Skin epidermis (tissue), 12 donors: ENCODE measurements around the gene HBP1.
A peak's percentile ranks its signal among the peaks of the same experiment; 100 is the strongest.

Experiments used
- H3K27ac ChIP-seq, 21 experiments: fragments of 200-600 bp; sonication (generic) in 11 of 21; one replicate each; pipeline ENCODE4 v1.5.0; 2020; ENCODE audit warnings: mild to moderate bottlenecking in 3 of 21, inconsistent platforms in 2 of 21, moderate library complexity in 2 of 21
- H3K4me3 ChIP-seq, 7 experiments: fragments of 200-600 bp; sonication (generic) in 2 of 7; one replicate each; pipeline ENCODE4 v1.5.0; 2020; ENCODE audit warnings: inconsistent platforms in 2 of 7, mild to moderate bottlenecking in 2 of 7, moderate library complexity in 1 of 7

HBP1 gene

GRCh38 chr7:107179326-107180164, 10.7 kb downstream of the HBP1 start:
- Histone ChIP-seq H3K27ac (peak overlapping the region in 1 of 21 experiments; percentile 8), H3K4me3 (no peak overlapping the region)

GRCh38 chr7:107180378-107180777, 11.6 kb downstream of the HBP1 start:
- peak overlapping the region in 1 of 21 experiments; percentile 19 for H3K27ac ChIP-seq

GRCh38 chr7:107181172-107181571, 12.4 kb downstream of the HBP1 start:
- H3K4me3 ChIP-seq, result no peak overlapping the region
- H3K27ac ChIP-seq, result peak overlapping the region in 1 of 21 experiments; percentile 14

More at GRCh38 chr7:107180378-107180777, 11.6 kb downstream of the HBP1 start:
- no peak overlapping the region for H3K4me3 ChIP-seq

- Histone ChIP-seq H3K4me3 (no peak overlapping the region), H3K27ac (no peak overlapping the region)
Measured at GRCh38 chr7:107185716-107186115, 16.9 kb downstream of the HBP1 start.

GRCh38 chr7:107186240-107186639, 17.4 kb downstream of the HBP1 start:
- Histone ChIP-seq H3K27ac (no peak overlapping the region), H3K4me3 (no peak overlapping the region)

- H3K27ac ChIP-seq, result no peak overlapping the region
- no peak overlapping the region for H3K4me3 ChIP-seq
Measured at GRCh38 chr7:107187774-107188173, 19.0 kb downstream of the HBP1 start.

GRCh38 chr7:107190090-107190489, 21.3 kb downstream of the HBP1 start:
- Histone ChIP-seq H3K4me3 (no peak overlapping the region), H3K27ac (no peak overlapping the region)

GRCh38 chr7:107194052-107194451, 25.2 kb downstream of the HBP1 start:
- no peak overlapping the region for H3K27ac ChIP-seq
- no peak overlapping the region for H3K4me3 ChIP-seq

GRCh38 chr7:107196834-107197610, 28.2 kb downstream of the HBP1 start:
- Histone ChIP-seq H3K4me3 (no peak overlapping the region), H3K27ac (no peak overlapping the region)

- Histone ChIP-seq H3K4me3 (no peak overlapping the region), H3K27ac (peak overlapping the region in 1 of 21 experiments; percentile 29)
Measured at GRCh38 chr7:107201795-107202450, 33.1 kb downstream of the HBP1 start.

- H3K27ac ChIP-seq, result no peak overlapping the region
- no peak overlapping the region for H3K4me3 ChIP-seq
Measured at GRCh38 chr7:107203607-107204006, 34.8 kb downstream of the HBP1 start.

- Histone ChIP-seq H3K4me3 (no peak overlapping the region), H3K27ac (peak overlapping the region in 1 of 21 experiments; percentile 23)
Measured at GRCh38 chr7:107206136-107206535, 37.3 kb downstream of the HBP1 start.

- H3K4me3 ChIP-seq, result no peak overlapping the region
Measured at GRCh38 chr7:107206706-107207105, 37.9 kb downstream of the HBP1 start.

GRCh38 chr7:107207459-107207858, 38.7 kb downstream of the HBP1 start:
- H3K27ac ChIP-seq, result peak overlapping the region in 3 of 21 experiments; percentile 6 to 38 (median 11)

More at GRCh38 chr7:107206706-107207105, 37.9 kb downstream of the HBP1 start:
- H3K27ac ChIP-seq, result peak overlapping the region in 1 of 21 experiments; percentile 23

GRCh38 chr7:107208024-107208521, 39.3 kb downstream of the HBP1 start:
- Histone ChIP-seq H3K27ac (peak overlapping the region in 4 of 21 experiments; percentile 11 to 38 (median 18)), H3K4me3 (no peak overlapping the region)

More at GRCh38 chr7:107207459-107207858, 38.7 kb downstream of the HBP1 start:
- no peak overlapping the region for H3K4me3 ChIP-seq

- H3K4me3 ChIP-seq, result no peak overlapping the region
- peak overlapping the region in 3 of 21 experiments; percentile 11 to 23 (median 14) for H3K27ac ChIP-seq
Measured at GRCh38 chr7:107208563-107208962, 39.8 kb downstream of the HBP1 start.

GRCh38 chr7:107209565-107209964, 40.8 kb downstream of the HBP1 start:
- Histone ChIP-seq H3K27ac (no peak overlapping the region), H3K4me3 (no peak overlapping the region)

- Histone ChIP-seq H3K4me3 (no peak overlapping the region), H3K27ac (no peak overlapping the region)
Measured at GRCh38 chr7:107210400-107210799, 41.6 kb downstream of the HBP1 start.

GRCh38 chr7:107212725-107213124, 43.9 kb downstream of the HBP1 start:
- no peak overlapping the region for H3K27ac ChIP-seq
- H3K4me3 ChIP-seq, result no peak overlapping the region
